SKM-1 treated with dmso at 0.1 percent for 144 hours (cell line): ENCODE results near the gene GALNT18.
A peak's percentile ranks its signal among the peaks of the same experiment; 100 is the strongest.

Source experiments
- DNase-seq: peaks from one replicate; lab custom pipeline; 2025; ENCODE audit not compliant: unreplicated experiment; lab: John Stamatoyannopoulos, UW

The GALNT18 gene

GRCh38 chr11:11251394-11251970, 370.3 kb downstream of the GALNT18 start:
- no peak for DNase-seq

GRCh38 chr11:11250470-11250869, 371.3 kb downstream of the GALNT18 start:
- no peak for DNase-seq

- no peak for DNase-seq
Measured at GRCh38 chr11:11247576-11247975, 374.2 kb downstream of the GALNT18 start.

GRCh38 chr11:11247086-11247485, 374.7 kb downstream of the GALNT18 start:
- no peak for DNase-seq

- DNase-seq = no peak
Measured at GRCh38 chr11:11246166-11246565, 375.6 kb downstream of the GALNT18 start.

GRCh38 chr11:11245453-11245852, 376.4 kb downstream of the GALNT18 start:
- DNase-seq = no peak

- DNase-seq = no peak
Measured at GRCh38 chr11:11244470-11245080, 377.2 kb downstream of the GALNT18 start.

- DNase-seq = no peak
Measured at GRCh38 chr11:11243590-11244469, 378.0 kb downstream of the GALNT18 start.

- DNase-seq = no peak
Measured at GRCh38 chr11:11243209-11243589, 378.6 kb downstream of the GALNT18 start.

GRCh38 chr11:11241284-11241683, 380.5 kb downstream of the GALNT18 start:
- DNase-seq = no peak

- DNase-seq = no peak
Measured at GRCh38 chr11:11239959-11240358, 381.8 kb downstream of the GALNT18 start.

- no peak for DNase-seq
Measured at GRCh38 chr11:11237070-11237832, 384.6 kb downstream of the GALNT18 start.

- DNase-seq = no peak
Measured at GRCh38 chr11:11236498-11237059, 385.2 kb downstream of the GALNT18 start.

GRCh38 chr11:11231763-11232162, 390.0 kb downstream of the GALNT18 start:
- DNase-seq = no peak

GRCh38 chr11:11230802-11231562, 390.8 kb downstream of the GALNT18 start:
- peak; percentile 6 for DNase-seq

- no peak for DNase-seq
Measured at GRCh38 chr11:11230087-11230486, 391.7 kb downstream of the GALNT18 start.

GRCh38 chr11:11229647-11230046, 392.2 kb downstream of the GALNT18 start:
- DNase-seq = no peak

- DNase-seq = no peak
Measured at GRCh38 chr11:11227296-11228085, 394.3 kb downstream of the GALNT18 start.
